Right lung (tissue), 5 donors: ENCODE measurements around the gene ADPGK. TPM values are rescaled to one million over a fixed set of nuclear protein-coding genes. Genes with fewer than 3 reads are reported as not detected.
A peak's percentile ranks its signal among the peaks of the same experiment; 100 is the strongest.

Experiments
- DNase-seq, 2 donors: peaks; one replicate each; pipeline ENCODE4 v3.0.0-alpha.2; 2013
- polyA plus RNA-seq, 5 donors: library from polyadenylated mRNA; unstranded; fragments of 120-200 nt; gene quantifications; one replicate each; pipeline versions ENCODE4 v1.2.1 to v1.2.3, GENCODE V29; 2013; ENCODE audit warnings: inconsistent platforms in 1 of 5, low replicate concordance in 1 of 5; ENCODE audit not compliant: insufficient read length in 5 of 5, insufficient read depth in 1 of 5

ADPGK gene
- polyA plus RNA-seq, 5 donors, result 63.6 to 81.9 (median 69.9) TPM

GRCh38 chr15:72793766-72794660, 10.5 kb upstream of the ADPGK start:
- DNase-seq, result no peak

GRCh38 chr15:72792431-72792830, 8.9 kb upstream of the ADPGK start:
- no peak for DNase-seq

- DNase-seq, result no peak
These were observed 6.8 kb upstream of the ADPGK start for GRCh38 chr15:72790302-72790910.

- no peak for DNase-seq
These were observed 4.0 kb upstream of the ADPGK start for GRCh38 chr15:72787526-72787925.

- no peak for DNase-seq
These were observed 3.3 kb upstream of the ADPGK start for GRCh38 chr15:72786676-72787345.

GRCh38 chr15:72786242-72786641, 2.7 kb upstream of the ADPGK start:
- no peak for DNase-seq

GRCh38 chr15:72785841-72786240, 2.3 kb upstream of the ADPGK start:
- no peak for DNase-seq

- DNase-seq, result peak in 1 of 2 donors; percentile 65
These were observed 1.9 kb upstream of the ADPGK start for GRCh38 chr15:72785432-72785831.

GRCh38 chr15:72784456-72784876, 908 bp upstream of the ADPGK start:
- DNase-seq, result no peak

- no peak for DNase-seq
These were observed 436 bp downstream of the ADPGK start for GRCh38 chr15:72783004-72783639.

- no peak for DNase-seq
These were observed 1.1 kb downstream of the ADPGK start for GRCh38 chr15:72782274-72783003.

GRCh38 chr15:72781631-72782030, 1.9 kb downstream of the ADPGK start:
- no peak for DNase-seq

- no peak for DNase-seq
These were observed 4.8 kb downstream of the ADPGK start for GRCh38 chr15:72778796-72779195.

GRCh38 chr15:72774696-72775383, 8.7 kb downstream of the ADPGK start:
- DNase-seq, result no peak

GRCh38 chr15:72771329-72771725, 12.2 kb downstream of the ADPGK start:
- DNase-seq, result no peak

GRCh38 chr15:72770673-72771328, 12.8 kb downstream of the ADPGK start:
- DNase-seq, result no peak

GRCh38 chr15:72766780-72767179, 16.8 kb downstream of the ADPGK start:
- DNase-seq, result no peak

- DNase-seq, result no peak
These were observed 17.5 kb downstream of the ADPGK start for GRCh38 chr15:72766025-72766424.

GRCh38 chr15:72764656-72765055, 18.9 kb downstream of the ADPGK start:
- no peak for DNase-seq

GRCh38 chr15:72760590-72761260, 22.8 kb downstream of the ADPGK start:
- no peak for DNase-seq
